ENCODE data around the gene ATP9B.

The ATP9B gene

GRCh38 chr18:79410731-79411613 lies 341.8 kb downstream of the ATP9B start:
- DNase-seq (ENCODE audit: low read depth in 2 of 2) = no peak

- no peak for DNase-seq (ENCODE audit: low read depth in 2 of 2)
Measured at GRCh38 chr18:79411614-79412526, 342.7 kb downstream of the ATP9B start.

GRCh38 chr18:79413025-79413424 lies 343.8 kb downstream of the ATP9B start:
- DNase-seq (ENCODE audit: low read depth in 2 of 2) = no peak

- DNase-seq (ENCODE audit: low read depth in 2 of 2) = no peak
Measured at GRCh38 chr18:79413426-79413825, 344.2 kb downstream of the ATP9B start.

GRCh38 chr18:79413901-79414300 lies 344.7 kb downstream of the ATP9B start:
- no peak for DNase-seq (ENCODE audit: low read depth in 2 of 2)

GRCh38 chr18:79416022-79416676 lies 347.0 kb downstream of the ATP9B start:
- no peak for DNase-seq (ENCODE audit: low read depth in 2 of 2)

- DNase-seq (ENCODE audit: low read depth in 2 of 2) = no peak
Measured at GRCh38 chr18:79416677-79417052, 347.5 kb downstream of the ATP9B start.

- no peak for DNase-seq (ENCODE audit: low read depth in 2 of 2)
Measured at GRCh38 chr18:79418236-79418635, 349.0 kb downstream of the ATP9B start.

GRCh38 chr18:79418642-79419041 lies 349.4 kb downstream of the ATP9B start:
- DNase-seq (ENCODE audit: low read depth in 2 of 2) = no peak

GRCh38 chr18:79420033-79420745 lies 351.0 kb downstream of the ATP9B start:
- DNase-seq (ENCODE audit: low read depth in 2 of 2) = no peak

- no peak for DNase-seq (ENCODE audit: low read depth in 2 of 2)
Measured at GRCh38 chr18:79421275-79421857, 352.2 kb downstream of the ATP9B start.

GRCh38 chr18:79422022-79422782 lies 353.0 kb downstream of the ATP9B start:
- no peak for DNase-seq (ENCODE audit: low read depth in 2 of 2)

GRCh38 chr18:79422783-79423165 lies 353.6 kb downstream of the ATP9B start:
- no peak for DNase-seq (ENCODE audit: low read depth in 2 of 2)

GRCh38 chr18:79423211-79424007 lies 354.2 kb downstream of the ATP9B start:
- DNase-seq (ENCODE audit: low read depth in 2 of 2) = no peak

GRCh38 chr18:79424008-79424565 lies 354.9 kb downstream of the ATP9B start:
- DNase-seq (ENCODE audit: low read depth in 2 of 2) = no peak

GRCh38 chr18:79424880-79425568 lies 355.8 kb downstream of the ATP9B start:
- no peak for DNase-seq (ENCODE audit: low read depth in 2 of 2)

- DNase-seq (ENCODE audit: low read depth in 2 of 2) = no peak
Measured at GRCh38 chr18:79425569-79425886, 356.3 kb downstream of the ATP9B start.

GRCh38 chr18:79426376-79427300 lies 357.4 kb downstream of the ATP9B start:
- no peak for DNase-seq (ENCODE audit: low read depth in 2 of 2)
